NCI-H1436 treated with DMSO at 0.1 percent for 48 hours (cell line): ENCODE results near the gene ENOX2.

Source experiments
- DNase-seq: peaks from one replicate; lab custom pipeline; 2025; lab: John Stamatoyannopoulos, UW

Gene ENOX2

GRCh38 chrX:130625386-130625785, 277.6 kb downstream of the ENOX2 start:
- no peak for DNase-seq

DNA sequence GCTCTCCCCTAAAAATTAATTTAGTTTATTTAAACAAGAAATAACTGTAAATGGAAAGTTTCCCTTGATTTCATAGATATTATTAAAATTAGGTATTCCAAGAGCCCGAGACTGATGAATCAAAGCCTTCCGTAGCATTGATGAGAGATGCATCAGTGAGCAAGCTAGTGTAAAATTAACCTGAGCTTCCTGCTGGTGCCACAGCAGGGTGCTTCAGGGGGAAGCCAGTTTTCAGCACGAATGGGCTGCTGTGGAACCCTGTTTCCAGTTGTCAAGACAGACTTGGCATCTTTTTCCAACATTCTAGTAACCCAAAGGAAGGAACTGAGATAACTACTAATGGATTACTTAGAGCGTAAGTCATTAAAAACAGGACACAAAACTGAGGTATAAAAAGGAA, 279.5 kb downstream of the ENOX2 start:
- no peak for DNase-seq

DNA sequence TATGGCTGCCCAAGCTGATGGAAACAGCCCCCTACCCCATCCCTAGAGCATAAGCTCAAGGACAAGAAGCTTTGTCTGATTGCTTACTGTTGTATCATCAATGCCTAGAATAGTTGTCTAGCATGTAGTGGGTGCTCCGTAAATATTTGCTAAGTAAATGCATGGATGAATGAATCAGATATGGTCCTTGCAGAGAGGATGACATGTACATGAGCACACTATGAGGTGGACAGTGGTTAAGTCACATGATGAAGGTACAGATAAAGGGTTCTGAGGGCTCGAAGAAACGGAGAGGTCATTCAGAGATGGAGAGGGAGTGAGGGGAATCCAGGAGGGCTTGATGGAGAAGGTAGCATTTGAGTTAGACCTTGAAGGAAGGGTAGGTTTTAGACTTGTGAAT, 287.1 kb downstream of the ENOX2 start:
- no peak for DNase-seq

- DNase-seq = no peak
Observed at GRCh38 chrX:130607431-130607830, 295.6 kb downstream of the ENOX2 start.

DNA sequence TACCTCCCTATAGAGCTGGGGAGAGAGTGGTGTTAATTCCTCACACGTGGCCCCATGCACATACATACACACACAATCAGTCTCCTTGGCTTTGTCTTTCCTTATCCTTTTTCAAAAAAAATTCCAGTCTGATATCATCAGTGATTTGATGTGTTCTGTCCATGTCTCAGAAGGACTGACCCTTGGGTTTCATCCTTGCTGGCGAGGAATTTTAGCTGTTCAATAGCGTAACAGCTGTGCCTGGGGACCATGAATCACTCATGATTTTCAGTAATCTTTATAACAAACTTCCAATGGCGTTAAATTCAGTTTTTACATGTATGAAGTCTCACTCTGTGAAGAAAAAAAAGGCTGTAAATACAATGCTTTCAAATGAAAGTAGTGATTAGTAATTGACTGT, 296.6 kb downstream of the ENOX2 start:
- no peak for DNase-seq

GRCh38 chrX:130604882-130605281, 298.1 kb downstream of the ENOX2 start:
- no peak for DNase-seq

- DNase-seq = no peak
Observed at GRCh38 chrX:130594453-130594916, 308.5 kb downstream of the ENOX2 start.

DNA sequence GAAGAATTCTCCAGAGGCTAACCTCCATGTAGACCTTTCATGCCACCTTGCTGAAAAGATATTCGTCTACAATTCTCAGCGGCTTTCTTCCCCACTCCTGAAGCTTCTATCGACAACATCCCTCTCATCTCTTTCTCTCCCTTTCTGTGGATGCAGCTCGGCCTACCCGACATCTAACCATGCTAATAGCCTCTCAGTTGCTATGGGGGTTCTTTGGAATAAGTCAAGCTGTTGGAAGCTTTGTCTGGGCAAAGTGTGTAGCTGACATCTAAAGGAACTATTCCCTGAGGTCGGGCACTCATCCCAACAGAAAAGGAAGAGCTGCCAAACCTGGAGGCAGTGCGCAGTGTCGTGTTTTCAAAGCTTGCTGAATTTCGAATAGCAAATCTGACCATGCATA, 309.1 kb downstream of the ENOX2 start:
- no peak for DNase-seq

- DNase-seq = no peak
Observed at GRCh38 chrX:130592204-130592603, 310.8 kb downstream of the ENOX2 start.

GRCh38 chrX:130578906-130579305, 324.1 kb downstream of the ENOX2 start:
- DNase-seq = no peak

GRCh38 chrX:130577431-130577830, 325.6 kb downstream of the ENOX2 start:
- DNase-seq = no peak

- DNase-seq = no peak
Observed at GRCh38 chrX:130575831-130576389, 327.1 kb downstream of the ENOX2 start.
